ENCODE measurements around the gene DVL1.

GRCh38 chr1:1312450-1313314 is 36.5 kb downstream of the DVL1 start:
- TF ChIP-seq CTCF (conservative IDR thresholded peaks at IDR 0.05; ENCODE audit: low read length) (no peak), EZH2phosphoT487 (IDR thresholded peaks at IDR 0.05; ENCODE audit: borderline replicate concordance) (no peak)
